GM19035 (cell line): ENCODE data around the gene FGF14.

ENCODE experiments used
- ATAC-seq: cut with Tn5 transposase; IDR thresholded peaks from one replicate; pipeline ENCODE4 v1.9.1; 2021; ENCODE audit not compliant: unreplicated experiment

The FGF14 gene

GRCh38 chr13:102369302-102369701 lies 32.5 kb downstream of the FGF14 start:
- ATAC-seq = no peak

- ATAC-seq = no peak
These were observed 34.0 kb downstream of the FGF14 start for GRCh38 chr13:102367836-102368235.

DNA sequence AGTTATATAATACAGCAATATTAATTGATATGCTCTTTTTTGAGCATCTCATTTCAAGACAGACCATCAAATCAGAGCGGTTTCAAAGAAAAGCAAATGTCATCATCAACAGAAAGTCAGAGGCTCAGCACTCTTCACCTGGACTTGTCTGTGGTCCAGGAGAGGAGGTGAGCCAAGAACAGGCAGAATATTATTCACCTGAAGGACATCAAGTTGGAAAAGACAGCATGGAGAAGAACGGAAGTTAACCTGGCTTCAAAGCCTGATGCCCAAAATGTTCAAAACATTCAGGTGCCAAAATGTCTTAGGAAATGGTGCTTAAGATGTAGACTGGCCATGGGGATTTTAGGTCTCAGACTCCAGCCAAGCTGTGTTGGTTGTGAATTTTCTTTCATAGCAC lies 40.7 kb downstream of the FGF14 start:
- no peak for ATAC-seq

DNA sequence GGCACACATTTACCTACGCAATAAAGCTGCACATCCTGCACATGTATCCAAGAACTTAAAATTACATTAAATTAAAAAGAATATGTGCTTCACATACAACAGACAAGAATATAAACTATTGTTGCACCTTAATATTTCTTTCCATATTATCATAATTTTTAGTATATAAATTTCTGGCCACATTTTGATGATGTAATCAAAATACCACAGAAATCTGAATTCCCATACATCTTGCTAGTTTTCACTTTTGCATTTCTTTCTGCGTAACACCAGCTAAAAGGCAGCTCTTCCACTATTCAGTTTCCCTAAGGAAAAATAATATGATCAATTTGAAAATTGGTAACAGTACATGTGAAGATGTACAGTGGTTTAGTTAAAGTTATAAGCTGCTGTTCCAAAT lies 42.6 kb downstream of the FGF14 start:
- ATAC-seq = no peak

DNA sequence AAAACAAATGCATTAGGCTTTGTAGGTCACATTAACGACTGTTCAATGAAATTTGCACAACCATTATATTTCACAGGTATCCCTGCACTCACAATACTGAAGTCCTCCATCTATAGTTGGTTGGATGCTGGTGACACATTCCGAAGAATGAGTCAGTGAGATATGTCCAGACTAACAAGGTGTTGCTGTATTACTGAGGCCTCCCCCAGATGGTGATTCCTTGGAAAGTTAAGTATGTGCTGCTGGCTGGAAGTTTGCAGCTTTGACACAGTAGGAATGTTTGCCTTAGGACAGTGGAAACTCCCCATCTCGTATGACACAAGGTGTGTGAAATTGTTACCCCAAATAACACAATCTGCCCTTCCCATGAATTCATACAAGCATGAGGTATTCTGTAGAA lies 46.6 kb downstream of the FGF14 start:
- ATAC-seq = no peak

- ATAC-seq = no peak
These were observed 47.8 kb downstream of the FGF14 start for GRCh38 chr13:102354011-102354410.

GRCh38 chr13:102351521-102351920 lies 50.3 kb downstream of the FGF14 start:
- ATAC-seq = no peak

DNA sequence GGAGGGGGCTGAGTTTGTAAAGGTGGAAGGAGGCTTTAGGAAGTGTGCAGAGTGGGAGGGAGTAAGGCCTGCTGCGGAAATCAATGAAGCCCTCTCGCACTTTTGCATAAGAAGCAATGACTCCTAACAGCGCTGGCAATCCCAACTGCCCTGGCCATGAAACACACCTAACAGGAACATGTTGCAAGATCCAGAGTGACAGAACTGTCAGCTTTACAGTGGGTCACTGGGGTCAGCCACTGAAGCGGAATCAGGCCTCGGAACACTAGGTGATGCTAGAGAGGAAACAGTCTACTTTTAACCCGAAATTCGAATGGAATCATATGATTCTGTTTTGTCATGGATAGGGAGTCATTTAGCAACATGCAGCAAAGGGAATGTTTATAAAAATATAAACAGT lies 54.4 kb downstream of the FGF14 start:
- ATAC-seq = no peak

DNA sequence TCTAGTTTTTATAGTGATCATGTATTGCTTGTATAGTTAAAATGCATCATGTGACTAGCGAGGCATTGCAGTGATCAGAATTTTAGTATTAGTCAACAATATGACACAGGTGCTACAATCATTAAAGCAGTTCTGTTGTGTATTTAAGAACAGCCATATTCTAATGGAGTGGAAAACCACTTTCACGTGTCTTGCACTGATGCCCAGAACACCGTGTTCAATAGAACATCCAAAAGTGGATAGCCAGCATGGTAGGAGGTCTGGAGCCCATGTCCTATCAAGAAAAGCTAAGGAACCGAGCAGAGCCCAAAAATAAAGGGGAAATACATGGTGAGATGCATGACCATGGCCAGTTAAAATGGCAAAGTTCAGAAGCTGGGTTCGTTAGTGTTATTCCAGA lies 55.1 kb downstream of the FGF14 start:
- ATAC-seq = no peak

DNA sequence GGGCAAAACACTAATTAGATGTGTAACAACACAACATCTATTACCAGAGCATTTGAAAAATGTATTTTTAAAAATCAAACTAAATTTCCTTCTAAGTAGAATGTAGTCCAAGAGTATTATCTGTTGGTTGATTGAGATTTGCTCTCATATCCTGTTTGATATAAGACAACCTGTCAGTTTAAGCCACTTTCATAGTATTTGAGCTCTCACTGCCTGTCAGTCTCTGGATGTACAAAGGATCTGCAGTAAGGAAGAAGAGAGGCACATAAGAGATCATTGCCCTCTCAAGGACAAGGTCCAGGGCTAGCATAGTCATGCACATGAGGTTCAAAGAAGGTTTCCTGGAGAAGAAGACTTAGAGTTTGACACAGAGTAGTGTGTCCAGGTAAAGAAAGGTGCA lies 57.4 kb downstream of the FGF14 start:
- ATAC-seq = no peak

GRCh38 chr13:102333320-102334198 lies 68.3 kb downstream of the FGF14 start:
- no peak for ATAC-seq

DNA sequence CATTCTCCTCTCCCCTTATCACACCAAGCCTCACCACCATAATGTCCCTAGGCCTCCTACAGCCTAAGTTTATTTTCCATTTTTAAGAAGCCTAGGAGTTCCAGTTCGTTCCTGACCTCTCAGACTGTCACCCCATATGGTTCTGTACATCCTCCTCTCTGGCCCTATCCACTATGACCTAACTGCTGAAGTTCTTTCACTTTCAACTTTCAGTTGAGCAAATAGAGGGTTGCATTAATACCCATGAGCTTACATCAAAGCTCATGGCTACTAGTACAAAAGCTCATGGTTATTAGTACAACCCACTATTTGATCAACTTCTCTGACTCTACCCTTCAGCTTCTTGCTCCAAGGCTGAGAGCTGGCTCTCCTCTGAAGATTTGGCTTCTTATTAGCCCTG lies 72.9 kb downstream of the FGF14 start:
- ATAC-seq = peak; percentile 82

DNA sequence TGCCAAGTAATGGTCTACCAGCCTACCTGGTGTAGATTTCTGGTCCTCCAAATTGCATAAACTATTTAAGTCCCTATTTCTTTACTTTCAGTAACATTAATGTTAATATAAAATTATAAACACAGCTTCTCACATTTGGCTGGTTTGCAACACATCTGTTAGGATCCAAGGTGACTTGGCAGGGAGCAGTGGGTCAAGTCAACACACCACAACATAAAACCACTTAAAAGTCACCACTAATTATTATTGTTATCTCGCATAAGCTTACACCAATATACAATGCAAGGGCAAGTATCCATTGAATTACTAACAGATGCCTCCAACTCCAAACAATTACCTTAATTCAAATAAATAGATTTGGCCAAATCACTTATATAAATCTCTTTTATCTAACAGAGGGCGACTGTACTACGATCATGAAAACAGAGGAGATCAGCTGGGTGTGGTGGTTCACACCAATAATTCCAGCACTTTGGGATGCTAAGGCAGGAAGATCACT lies 74.7 kb downstream of the FGF14 start:
- no peak for ATAC-seq

DNA sequence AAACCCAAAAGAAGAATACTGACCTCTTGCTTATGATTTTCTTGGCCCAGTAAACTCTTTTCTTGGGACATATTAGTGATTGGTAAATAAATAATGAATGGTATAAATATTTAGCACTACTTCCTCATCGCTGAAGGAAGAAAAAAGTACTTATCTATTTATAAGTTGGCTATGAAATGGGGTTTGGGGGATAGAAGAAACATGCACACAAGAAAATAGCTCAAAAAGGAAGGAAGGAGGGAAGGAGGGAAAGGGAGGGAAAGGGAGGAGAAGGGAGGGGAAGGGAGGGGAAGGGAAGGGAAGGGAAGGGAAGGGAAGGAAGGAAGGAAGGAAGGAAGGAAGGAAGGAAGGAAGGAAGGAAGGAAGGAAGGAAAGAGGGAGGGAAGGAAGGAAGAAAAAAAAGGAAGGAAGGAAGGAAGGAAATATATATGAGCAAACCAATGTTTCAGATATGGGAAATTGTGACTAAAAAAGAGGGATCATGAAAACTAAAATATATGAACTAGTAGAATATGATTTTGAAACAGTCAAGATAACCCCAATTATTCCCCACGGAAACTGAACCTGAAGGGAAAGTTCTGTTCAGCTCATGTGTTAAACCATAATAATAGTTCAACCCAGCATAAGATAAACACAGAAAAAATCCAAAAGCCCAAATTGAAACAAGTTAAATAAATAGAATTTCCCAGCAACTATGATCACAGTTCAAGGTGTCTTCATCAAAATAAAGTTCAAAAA lies 75.3 kb downstream of the FGF14 start:
- ATAC-seq = no peak

DNA sequence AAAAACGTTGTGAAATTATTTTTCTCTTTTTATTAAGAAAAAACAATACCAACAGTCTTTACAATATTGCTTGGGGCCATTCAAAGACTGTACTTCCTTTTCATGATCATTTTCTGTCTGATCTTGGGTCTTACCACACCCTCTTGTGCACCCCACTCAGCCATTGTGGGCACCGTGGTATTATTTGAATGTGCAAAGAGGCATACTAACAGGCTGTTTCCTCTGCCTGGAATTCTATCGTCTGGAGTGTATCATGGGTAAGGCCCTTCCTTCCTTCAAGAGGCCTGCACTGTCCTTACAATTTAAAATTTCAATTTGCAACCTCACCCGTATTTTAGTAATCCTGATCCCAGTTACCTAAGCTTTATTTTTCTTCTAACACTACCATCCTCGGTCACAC lies 76.5 kb downstream of the FGF14 start:
- ATAC-seq = no peak

GRCh38 chr13:102323505-102323904 lies 78.3 kb downstream of the FGF14 start:
- no peak for ATAC-seq

GRCh38 chr13:102323012-102323411 lies 78.8 kb downstream of the FGF14 start:
- ATAC-seq = no peak

DNA sequence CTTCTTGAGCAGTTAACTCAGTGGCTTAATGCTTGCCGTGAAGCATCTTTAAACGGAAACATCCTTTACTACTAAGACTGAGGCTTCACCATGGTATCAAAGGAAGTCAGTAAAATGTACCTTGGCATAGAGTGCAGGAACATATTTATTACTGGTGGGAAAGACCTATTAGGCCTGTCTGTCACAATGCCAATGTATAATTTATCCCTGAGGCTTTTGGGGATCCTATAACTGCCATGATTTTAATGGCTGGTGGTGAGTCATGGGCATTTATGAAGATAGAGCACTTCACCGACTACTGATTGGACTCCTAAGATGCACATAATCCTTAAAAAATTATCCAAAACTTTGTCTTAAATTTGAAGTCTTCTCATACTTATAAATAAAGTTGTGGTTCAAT lies 79.6 kb downstream of the FGF14 start:
- ATAC-seq = no peak

DNA sequence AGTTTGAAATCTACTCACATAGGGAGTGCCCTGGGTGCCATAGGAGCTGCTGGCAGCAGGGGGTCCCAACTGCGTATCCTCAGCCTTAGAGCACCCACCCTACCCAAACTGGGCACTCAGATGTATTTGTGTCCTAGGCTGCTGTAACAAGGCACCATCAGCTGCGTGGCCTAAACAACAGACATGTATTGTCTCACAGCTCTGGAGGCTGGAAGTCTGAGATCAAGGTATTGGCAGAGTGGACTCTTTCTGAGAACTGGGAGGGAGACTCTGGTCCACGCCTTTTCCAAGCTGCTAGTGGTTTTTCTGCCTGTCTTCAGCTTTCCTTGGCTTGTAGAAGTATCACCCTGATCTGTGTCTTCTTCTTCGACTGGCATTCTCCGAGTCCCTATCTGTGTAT lies 83.6 kb downstream of the FGF14 start:
- ATAC-seq = no peak

- no peak for ATAC-seq
These were observed 84.3 kb downstream of the FGF14 start for GRCh38 chr13:102317593-102317992.

DNA sequence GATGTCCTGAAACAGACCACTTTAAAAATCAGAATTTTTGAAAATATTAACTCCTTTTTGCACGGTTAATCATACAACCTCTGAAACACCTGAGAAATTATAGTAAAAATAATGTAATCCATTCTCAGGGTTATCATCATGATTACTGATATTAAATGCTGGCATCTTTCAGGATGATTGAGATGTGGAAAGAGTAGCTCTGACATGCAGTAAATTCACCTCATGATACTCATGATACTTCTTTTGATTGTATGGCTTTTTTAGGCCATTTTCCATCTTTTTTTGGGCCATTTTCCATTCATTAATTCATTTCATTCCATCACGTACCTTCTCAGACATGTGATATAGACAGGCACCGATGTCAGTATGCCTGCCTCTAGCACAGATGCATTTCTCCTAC lies 85.1 kb downstream of the FGF14 start:
- ATAC-seq = no peak

DNA sequence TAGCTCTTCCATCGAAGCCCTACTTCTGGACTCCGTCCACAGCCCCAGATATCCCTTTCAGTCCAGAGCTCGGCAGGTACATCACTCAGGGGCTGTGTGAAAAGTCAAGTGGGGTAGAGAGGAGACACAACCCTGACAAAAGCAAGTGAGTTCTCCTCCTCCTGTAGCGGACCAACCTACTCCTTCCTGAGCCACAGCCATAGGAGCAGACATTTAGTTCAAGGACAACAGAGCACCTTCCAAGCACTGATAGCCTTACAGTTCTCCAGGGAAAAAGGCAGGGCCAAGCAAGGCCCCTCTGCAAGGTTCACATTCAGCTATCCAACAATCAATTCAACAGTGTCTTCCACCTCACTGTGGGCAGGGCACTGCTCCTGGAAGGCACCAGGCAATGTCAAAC lies 89.0 kb downstream of the FGF14 start:
- no peak for ATAC-seq
